ENCODE results near the gene ETHE1. TPM values are rescaled to one million over a fixed set of nuclear protein-coding genes. Genes with fewer than 3 reads are reported as not detected.
A peak's percentile ranks its signal among the peaks of the same experiment; 100 is the strongest.

The ETHE1 gene
- total RNA-seq, 1 experiment from 2014 or later, result 78.0 TPM

DNA sequence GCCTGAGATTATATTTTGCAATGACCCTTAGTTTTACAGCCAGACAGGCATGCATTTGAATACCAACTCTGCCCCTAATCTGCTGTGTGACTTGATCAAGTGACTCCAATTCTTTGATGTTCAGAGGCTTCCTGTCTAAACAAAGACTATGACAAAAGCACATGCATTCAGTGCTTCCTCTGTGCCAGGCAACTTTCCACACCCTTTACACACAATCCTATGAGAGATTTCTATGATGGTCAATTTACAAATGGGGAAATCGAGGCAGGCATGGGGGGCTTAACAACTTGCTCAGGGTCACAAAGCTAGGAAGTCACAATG is 57.9 kb downstream of the ETHE1 start:
- no TSS peak for BruUV-seq (replicated peaks)
- ChIA-PET CTCF (no interaction called here), POLR2A (no interaction called here)
- H3K4me3 Mint-ChIP-seq (ENCODE audit: unreplicated experiment), result no peak overlapping the region
- intact Hi-C loops (cut with micrococcal nuclease), result no loop called here
- H3K27me3 Mint-ChIP-seq (ENCODE audit: insufficient read depth, unreplicated experiment), result no peaks in the 10 kb centered on the region
- no peak for DNase-seq (ENCODE audit: unreplicated experiment)
- H3K4me1 Mint-ChIP-seq (ENCODE audit: insufficient read depth, unreplicated experiment), result peaks cover 43% of the 10 kb centered on the region
- no peak overlapping the region for H3K27ac Mint-ChIP-seq (ENCODE audit: low read depth, unreplicated experiment)
- TF ChIP-seq, protein P1, sequence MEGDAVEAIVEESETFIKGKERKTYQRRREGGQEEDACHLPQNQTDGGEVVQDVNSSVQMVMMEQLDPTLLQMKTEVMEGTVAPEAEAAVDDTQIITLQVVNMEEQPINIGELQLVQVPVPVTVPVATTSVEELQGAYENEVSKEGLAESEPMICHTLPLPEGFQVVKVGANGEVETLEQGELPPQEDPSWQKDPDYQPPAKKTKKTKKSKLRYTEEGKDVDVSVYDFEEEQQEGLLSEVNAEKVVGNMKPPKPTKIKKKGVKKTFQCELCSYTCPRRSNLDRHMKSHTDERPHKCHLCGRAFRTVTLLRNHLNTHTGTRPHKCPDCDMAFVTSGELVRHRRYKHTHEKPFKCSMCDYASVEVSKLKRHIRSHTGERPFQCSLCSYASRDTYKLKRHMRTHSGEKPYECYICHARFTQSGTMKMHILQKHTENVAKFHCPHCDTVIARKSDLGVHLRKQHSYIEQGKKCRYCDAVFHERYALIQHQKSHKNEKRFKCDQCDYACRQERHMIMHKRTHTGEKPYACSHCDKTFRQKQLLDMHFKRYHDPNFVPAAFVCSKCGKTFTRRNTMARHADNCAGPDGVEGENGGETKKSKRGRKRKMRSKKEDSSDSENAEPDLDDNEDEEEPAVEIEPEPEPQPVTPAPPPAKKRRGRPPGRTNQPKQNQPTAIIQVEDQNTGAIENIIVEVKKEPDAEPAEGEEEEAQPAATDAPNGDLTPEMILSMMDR (IDR thresholded peaks at IDR 0.05; ENCODE audit: unreplicated experiment), result no peak
- H3K36me3 Mint-ChIP-seq (ENCODE audit: insufficient read depth, unreplicated experiment), result peaks cover 1% of the 10 kb centered on the region
- no peaks in the 10 kb centered on the region for H3K9me3 Mint-ChIP-seq (ENCODE audit: unreplicated experiment)

DNA sequence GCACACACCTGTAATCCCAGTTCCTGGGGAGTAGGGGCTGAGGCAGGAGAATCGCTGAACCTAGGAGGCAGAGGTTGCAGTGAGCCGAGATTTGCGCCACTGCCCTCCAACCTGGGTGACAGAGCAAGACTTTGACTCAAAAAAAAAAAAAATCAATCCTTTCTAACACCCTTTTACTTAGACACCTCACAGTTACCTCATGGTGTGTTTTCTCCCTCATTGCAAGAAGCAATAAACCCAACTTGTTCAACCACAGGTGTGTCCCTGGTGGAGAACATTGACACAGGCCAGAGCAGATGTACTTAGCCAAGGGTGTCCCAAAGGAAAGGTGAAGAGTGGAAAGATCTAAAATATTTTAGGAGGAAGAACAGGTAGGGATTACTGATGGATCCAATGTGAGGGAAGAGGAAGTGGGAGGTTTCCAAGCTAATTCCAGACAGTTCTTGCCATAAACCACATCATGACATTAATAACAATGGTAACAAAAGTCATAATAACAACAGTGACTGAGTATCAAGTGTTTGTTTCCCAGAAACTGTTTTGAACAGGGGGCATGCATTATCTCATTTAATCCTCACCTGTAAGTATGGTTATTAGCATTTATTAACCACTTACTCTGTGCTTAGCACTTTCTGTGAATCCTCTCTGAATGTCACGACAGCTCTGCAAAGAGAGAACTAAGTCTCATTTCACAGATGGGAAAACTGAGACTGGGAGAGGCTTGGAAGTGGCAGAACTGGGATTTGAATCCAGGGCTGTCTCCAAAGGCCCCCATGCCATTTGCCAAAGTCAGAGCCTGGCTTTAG is 58.4 kb downstream of the ETHE1 start:
- no peak overlapping the region for H3K4me3 Mint-ChIP-seq (ENCODE audit: unreplicated experiment)
- TF ChIP-seq, protein P1 (IDR thresholded peaks at IDR 0.05; ENCODE audit: unreplicated experiment), result no peak
- CTCF ChIA-PET, result interaction anchor here (1.8 to 6.1 kb wide), 2 partner anchors 22 to 51 kb away, joined by 5 to 39 read pairs; no protein-coding TSS in a partner anchor
- no TSS peak for BruUV-seq (replicated peaks)
- POLR2A ChIA-PET, result interaction anchor here (0.6 to 1.5 kb wide), 3 partner anchors 19 to 51 kb away, joined by 3 to 5 read pairs (median 3); partner anchors contain the start of gene PHLDB3
- H3K27me3 Mint-ChIP-seq (ENCODE audit: insufficient read depth, unreplicated experiment), result no peaks in the 10 kb centered on the region
- no peak for DNase-seq (ENCODE audit: unreplicated experiment)
- peak overlapping the region; percentile 91 for H3K27ac Mint-ChIP-seq (ENCODE audit: low read depth, unreplicated experiment)
- no peaks in the 10 kb centered on the region for H3K9me3 Mint-ChIP-seq (ENCODE audit: unreplicated experiment)
- no peaks in the 10 kb centered on the region for H3K36me3 Mint-ChIP-seq (ENCODE audit: insufficient read depth, unreplicated experiment)
- peaks cover 45% of the 10 kb centered on the region for H3K4me1 Mint-ChIP-seq (ENCODE audit: insufficient read depth, unreplicated experiment)
- intact Hi-C loops (cut with micrococcal nuclease), result no loop called here

DNA sequence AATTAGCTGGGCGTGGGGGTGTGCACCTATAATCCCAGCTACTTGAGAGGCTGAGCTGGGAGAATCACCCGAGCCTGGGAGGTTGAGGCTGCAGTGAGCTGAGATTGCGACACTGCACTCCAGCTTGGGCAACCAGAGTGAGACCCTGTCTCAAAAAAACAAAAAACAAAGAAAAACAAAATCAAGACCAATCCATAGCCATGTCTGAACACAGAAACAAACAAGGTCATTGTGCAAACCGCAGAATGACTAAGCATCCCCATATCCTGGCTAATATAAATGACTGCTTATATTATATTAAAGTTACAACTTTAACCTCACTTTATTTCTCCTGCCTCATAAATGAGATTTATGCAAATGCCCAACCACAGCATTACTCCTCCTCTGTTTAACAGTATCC is 59.3 kb downstream of the ETHE1 start:
- Mint-ChIP-seq H3K4me3 (ENCODE audit: unreplicated experiment) (no peak overlapping the region), H3K36me3 (ENCODE audit: insufficient read depth, unreplicated experiment) (no peaks in the 10 kb centered on the region), H3K4me1 (ENCODE audit: insufficient read depth, unreplicated experiment) (peaks cover 47% of the 10 kb centered on the region), H3K9me3 (ENCODE audit: unreplicated experiment) (no peaks in the 10 kb centered on the region), H3K27ac (ENCODE audit: low read depth, unreplicated experiment) (peak overlapping the region; percentile 91), H3K27me3 (ENCODE audit: insufficient read depth, unreplicated experiment) (no peaks in the 10 kb centered on the region)
- TF ChIP-seq, protein P1 (IDR thresholded peaks at IDR 0.05; ENCODE audit: unreplicated experiment), result no peak
- peak; percentile 70 for DNase-seq (ENCODE audit: unreplicated experiment)
- CTCF ChIA-PET, result interaction anchor here (1.8 to 6.1 kb wide), 2 partner anchors 21 to 52 kb away, joined by 5 to 39 read pairs; no protein-coding TSS in a partner anchor
- no TSS peak for BruUV-seq (replicated peaks)
- intact Hi-C loops (cut with micrococcal nuclease), result no loop called here
- POLR2A ChIA-PET, result interaction anchor here (0.6 to 1.5 kb wide), 5 partner anchors 36 to 136 kb away, joined by 3 to 9 read pairs (median 4); partner anchors contain the start of gene PHLDB3

DNA sequence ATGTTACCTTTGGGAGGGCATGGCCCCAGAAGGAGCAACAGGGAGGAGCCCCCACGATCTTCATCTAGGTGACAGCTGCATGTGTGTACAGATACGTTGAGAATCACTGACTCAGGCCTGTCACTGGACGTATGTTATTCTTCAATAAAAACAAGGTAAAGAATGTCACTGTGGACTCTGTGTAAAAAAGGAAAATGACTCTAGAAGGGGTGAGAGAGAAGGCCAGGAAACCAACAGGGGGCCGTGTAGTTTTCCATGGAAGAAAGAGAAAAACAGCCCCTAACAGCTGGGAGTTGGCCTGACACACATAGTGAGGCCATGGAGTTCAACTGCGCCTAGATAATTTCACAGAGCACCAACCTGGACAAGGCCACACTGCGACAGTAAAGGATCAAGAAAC is 59.7 kb downstream of the ETHE1 start:
- TF ChIP-seq, protein P1 (IDR thresholded peaks at IDR 0.05; ENCODE audit: unreplicated experiment), result no peak
- Mint-ChIP-seq H3K27me3 (ENCODE audit: insufficient read depth, unreplicated experiment) (no peaks in the 10 kb centered on the region), H3K4me3 (ENCODE audit: unreplicated experiment) (peak overlapping the region; percentile 21), H3K4me1 (ENCODE audit: insufficient read depth, unreplicated experiment) (peaks cover 47% of the 10 kb centered on the region), H3K9me3 (ENCODE audit: unreplicated experiment) (no peaks in the 10 kb centered on the region), H3K27ac (ENCODE audit: low read depth, unreplicated experiment) (peak overlapping the region; percentile 91), H3K36me3 (ENCODE audit: insufficient read depth, unreplicated experiment) (no peaks in the 10 kb centered on the region)
- ChIA-PET POLR2A (interaction anchor here (1.0 to 1.5 kb wide), 4 partner anchors 37 to 60 kb away, joined by 3 to 9 read pairs (median 4); partner anchors contain the start of gene PHLDB3), CTCF (interaction anchor here (1.8 to 6.1 kb wide), 2 partner anchors 20 to 53 kb away, joined by 5 to 39 read pairs; no protein-coding TSS in a partner anchor)
- no TSS peak for BruUV-seq (replicated peaks)
- no peak for DNase-seq (ENCODE audit: unreplicated experiment)
- intact Hi-C loops (cut with micrococcal nuclease), result no loop called here

All from MCF 10A (cell line).